Ramos (cell line): ENCODE measurements around the gene MAK.
"Not testable (repeated sequence)": the region's sequence is repeated elsewhere in the genome, so short reads cannot be mapped to it uniquely, and the experiment has no call there.

ENCODE experiments used
- in situ Hi-C: fragments of 300-500 bp; cut with MboI; formaldehyde crosslinking; loops from one replicate; pipeline ENCODE4 v1.14.3; 2022; ENCODE audit warnings: low sequenced_read_pairs; ENCODE audit not compliant: unreplicated experiment

Gene MAK

DNA sequence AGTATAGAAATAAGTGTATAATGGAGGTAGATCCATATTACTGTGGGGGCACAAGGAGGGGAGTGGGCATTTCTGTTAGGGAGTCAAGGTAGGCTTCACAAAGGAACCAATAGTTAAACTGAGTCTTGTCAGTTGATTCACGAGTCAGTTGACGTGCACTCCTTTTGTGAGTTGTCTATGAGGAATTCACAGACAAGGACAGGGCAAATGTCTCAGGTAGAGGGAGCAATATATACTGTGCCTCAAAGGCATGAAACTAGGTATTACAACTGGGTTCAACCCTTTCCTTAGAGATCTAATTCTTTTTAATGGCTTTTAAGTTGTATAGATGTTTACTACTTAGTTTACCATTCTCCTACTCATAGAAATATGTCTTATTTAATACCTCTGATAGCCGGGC lies 104.5 kb downstream of the MAK start:
- in situ Hi-C loops = no loop called here

DNA sequence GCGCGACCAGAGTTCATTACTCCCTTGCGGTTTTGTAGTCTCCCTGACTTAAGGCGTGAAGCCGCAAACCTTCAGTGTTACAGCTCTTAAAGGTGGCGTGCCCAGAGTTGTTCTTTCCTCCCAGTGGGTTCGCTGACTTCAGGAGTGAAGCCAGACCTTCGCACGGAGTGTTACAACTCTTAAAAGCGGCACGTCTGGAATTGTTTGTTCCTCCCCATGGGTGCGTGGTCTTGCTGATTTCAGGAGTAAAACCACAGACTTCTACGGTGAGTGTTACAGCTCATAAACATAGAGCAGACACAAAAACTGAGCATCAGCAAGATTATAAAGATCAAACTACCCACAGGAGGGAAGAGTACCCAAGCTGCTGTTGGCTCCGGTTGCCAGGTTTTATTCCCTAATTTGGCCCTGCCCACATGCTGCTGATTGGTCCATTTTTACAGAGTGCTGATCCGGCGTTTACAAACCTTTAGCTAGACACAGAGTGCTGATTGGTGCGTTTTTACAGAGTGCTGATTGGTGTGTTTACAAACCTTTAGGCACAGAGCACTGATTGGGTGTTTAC lies 105.1 kb downstream of the MAK start:
- in situ Hi-C loops = no loop called here

DNA sequence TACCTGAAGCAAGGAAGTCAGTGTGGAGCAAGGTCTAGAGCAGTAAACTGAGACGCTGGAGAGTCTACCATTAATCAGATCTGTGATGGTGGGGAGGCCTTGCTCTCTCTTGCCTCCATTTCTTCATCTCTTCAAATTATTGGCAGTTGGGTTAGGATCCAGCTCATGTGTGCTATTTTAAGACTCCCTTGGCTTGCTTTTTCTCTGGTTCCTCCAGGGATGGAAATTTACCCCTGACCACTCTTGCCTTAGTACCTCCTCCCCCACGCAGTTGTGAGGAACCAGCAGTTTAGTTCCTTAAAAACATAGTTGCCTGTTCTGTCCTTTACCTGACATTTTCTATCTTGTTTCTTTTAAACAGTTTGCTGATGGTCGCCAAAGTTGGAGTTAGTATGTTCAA lies 108.1 kb downstream of the MAK start:
- in situ Hi-C loops = no loop called here

DNA sequence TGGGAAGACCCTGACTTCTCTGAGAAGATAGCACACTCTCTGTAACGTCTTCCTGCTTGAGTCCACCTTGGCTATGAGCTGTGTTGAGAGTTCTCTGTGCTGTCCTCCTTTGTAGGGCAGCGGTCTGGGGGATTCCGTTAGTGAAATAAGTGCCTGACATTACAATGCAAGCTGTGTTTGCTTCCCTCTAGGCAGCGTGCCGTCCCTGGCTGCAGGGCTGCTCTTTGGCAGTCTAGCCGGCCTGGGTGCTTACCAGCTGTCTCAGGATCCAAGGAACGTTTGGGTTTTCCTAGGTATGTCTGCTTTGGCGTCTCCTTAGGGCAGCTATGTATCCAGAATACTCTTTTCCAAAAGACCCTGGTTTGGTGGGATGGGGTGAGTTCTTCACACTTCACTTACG lies 112.6 kb downstream of the MAK start:
- in situ Hi-C loops = no loop called here

DNA sequence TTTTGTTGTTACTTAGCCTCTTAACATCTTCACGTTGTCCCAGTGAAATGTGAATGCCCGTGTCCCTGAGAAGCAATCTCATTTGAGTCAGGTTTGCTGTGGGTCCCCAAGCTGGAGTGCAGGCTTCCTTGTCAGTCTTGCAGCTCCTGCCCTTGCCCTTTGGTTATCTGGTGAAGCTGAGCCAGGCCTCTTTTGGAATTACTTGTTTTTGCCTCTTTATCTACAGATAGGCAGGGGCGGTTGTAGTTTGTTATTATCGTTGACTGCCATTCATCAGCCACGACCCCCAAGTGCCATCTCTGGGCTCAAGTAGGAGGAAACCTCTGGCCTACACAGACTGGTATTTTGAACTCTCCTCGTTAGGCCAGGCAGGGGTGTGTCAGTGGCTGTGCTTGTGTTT lies 113.3 kb downstream of the MAK start:
- in situ Hi-C loops = no loop called here

DNA sequence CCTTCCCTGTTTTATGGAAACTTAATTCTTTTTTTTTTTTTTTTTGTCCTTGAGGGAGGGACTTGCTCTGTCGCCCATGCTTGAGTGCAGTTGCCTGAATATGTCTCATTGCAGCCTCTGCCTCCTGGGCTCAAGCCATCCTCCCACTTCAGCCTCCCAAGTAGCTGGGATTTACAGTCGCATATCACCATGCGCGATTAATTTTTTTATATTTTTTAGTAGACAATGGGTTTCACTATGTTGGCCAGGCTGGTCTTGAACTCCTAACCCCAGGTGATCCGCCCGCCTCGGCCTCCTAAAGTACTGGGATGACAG lies 114.8 kb downstream of the MAK start:
- in situ Hi-C loops = no loop called here

DNA sequence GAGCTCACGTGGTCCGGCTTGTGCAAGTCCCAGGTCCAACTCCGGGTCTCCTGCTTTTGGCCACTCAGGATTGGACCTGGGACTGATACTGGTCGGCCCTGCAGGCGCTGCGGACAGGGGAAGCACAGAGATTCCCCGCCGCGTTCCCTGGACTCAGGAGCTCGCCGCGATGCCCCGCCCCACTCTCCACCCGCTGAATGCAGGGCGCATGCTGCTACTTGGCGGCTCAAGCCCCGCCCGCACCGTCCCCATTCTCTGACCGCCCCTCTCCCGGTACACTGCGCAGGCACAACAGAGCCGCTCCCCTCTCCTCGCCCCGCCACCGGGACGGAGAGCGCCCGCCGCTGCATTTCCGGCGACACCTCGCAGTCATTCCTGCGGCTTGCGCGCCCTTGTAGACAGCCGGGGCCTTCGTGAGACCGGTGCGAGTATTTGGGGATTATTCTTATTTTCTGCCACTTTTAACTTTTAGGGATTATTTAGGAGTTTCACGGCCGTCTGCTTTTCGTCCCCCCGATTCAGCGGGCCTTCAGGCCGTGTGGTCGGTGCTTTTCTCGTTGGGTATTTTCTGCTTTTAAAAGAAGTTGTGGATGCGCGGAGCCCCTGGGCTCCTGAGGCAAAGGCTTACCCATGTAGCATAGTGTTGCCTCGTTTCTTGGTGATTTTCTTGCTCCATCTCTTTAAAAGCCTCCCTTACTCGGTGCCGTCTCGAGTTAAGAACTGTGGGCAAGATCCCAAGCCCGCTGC lies 115.3 kb downstream of the MAK start, which contains the start of gene TMEM14C:
TSS of gene TMEM14C (plus strand) at position 251 of the 747 bp plus-strand sequence. CDS start 1,544 bp downstream, outside the sequence.
- in situ Hi-C loops = no loop called here

DNA sequence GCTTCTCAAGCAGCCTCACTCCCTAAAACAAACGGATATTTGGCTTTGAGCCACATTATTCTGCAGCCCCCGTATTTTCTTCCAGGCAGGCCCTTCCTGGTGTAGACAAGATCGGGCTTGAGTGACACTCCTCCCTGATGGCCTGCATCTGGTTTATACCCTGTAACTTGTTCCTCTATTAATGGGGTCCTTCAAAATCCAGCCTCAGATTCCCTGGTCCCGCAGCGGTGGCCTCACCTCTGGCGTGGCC lies 115.8 kb downstream of the MAK start:
- in situ Hi-C loops = no loop called here

DNA sequence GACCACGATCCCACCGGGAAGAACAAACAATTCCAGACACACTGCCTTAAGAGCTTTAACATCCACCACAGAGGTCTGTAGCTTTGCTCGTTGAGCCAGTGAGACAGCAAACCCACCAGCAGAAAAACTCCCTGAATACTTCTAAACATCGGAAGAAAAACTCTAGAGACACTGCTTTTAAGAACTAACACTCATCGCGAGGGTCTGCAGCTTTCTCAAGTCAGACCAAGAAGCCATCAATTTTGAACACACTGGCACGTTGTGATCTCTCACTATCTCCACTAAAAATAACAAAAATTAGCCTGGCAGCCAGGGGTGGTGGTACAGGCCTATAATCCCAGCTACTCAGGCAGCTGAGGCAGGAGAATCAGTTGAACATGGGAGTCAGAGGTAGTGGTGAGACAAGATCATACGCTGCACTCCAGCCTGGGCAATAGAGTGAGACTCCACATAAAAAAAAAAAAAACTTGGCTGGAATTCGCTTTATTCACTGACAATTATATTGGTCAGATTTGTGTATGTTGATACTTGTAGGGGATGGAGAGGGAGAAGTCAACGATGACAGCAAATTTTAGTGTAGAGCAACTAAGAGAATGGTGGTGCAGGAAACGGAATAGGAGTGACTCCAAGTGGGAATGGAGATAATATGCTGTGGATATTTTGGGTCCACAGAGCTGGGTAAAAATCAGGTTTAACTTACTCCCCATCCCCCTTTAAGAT lies 116.3 kb downstream of the MAK start:
- in situ Hi-C loops = no loop called here

DNA sequence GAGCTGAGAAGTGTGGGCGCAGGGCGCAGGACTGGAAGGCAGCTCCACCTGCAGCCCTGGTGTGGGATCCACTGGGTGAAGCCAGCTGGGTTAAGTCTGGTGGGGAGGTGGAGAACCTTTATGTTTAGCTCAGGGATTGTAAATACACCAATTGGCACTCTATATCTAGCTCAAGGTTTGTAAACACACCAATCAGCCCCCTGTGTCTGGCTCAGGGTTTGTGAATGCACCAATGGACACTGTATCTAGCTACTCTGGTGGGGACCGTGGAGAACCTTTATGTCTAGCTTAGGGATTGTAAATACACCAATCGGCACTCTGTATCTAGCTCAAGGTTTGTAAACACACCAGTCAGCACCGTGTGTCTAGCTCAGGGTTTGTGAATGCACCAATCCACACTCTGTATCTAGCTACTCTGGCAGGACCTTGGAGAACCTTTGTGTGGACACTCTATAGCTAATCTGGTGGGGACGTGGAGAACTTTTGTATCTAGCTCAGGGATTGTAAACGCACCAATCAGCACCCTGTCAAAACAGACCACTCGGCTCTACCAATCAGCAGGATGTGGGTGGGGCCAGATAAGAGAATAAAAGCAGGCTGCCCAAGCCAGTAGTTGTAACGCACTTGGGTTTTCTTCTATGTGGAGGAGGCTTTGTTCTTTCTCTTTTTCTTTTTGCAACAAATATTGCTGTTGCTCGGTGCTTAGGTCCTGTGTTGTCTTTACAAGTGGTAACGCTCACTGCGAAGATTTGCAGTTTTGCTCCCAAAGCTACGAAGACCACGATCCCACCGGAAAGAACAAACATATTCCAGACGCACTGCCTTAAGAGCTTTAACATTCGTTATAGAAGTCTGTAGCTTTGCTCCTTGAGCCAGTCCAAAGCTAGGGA lies 117.1 kb downstream of the MAK start:
- in situ Hi-C loops = not testable (repeated sequence)

DNA sequence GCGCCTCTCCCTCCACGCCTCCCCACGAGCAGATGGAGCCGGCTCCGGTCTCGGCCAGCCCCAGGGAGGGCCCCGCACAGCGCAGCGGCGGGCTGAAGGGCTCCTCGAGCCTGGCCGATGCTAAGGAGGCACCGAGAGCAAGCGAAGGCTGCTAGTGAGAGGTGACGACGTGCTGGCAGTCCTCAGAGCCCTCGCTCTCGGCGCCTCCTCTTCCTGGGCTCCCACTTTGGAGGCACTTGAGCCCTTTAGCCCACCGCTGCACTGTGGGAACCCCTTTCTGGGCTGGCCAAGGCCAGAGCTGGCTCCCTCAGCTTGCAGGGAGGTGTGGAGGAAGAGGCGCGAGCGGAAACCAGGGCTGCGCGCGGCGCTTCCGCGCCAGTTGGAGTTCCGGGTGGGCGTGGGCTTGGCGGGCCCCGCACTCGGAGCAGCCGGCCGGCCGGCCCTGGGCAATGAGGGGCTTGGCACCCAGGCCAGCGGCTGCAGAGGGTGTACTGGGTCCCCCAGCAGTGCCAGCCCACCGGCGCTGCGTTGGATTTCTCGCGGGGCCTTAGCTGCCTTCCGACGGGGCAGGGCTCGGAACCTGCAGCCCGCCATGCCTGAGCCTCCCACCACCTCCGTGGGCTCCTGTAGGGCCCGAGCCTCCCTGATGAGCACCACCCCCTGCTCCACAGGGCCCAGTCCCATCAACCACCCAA lies 117.9 kb downstream of the MAK start:
- in situ Hi-C loops = no loop called here

DNA sequence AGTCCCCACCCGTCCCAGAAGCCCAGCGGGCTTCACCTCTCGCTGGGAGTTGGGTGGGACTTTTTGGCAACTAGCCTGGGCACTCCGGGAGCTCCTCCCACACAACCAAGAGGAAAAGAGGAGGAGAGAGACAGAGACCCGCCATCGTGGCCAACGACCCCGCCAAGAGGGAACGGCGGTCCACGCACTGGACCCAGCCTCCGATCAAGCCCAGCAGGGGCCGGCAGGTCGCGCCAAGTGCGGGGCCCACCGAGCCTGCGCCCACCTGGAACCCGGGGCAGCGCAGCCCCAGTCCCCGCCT lies 118.4 kb downstream of the MAK start:
- in situ Hi-C loops = no loop called here

DNA sequence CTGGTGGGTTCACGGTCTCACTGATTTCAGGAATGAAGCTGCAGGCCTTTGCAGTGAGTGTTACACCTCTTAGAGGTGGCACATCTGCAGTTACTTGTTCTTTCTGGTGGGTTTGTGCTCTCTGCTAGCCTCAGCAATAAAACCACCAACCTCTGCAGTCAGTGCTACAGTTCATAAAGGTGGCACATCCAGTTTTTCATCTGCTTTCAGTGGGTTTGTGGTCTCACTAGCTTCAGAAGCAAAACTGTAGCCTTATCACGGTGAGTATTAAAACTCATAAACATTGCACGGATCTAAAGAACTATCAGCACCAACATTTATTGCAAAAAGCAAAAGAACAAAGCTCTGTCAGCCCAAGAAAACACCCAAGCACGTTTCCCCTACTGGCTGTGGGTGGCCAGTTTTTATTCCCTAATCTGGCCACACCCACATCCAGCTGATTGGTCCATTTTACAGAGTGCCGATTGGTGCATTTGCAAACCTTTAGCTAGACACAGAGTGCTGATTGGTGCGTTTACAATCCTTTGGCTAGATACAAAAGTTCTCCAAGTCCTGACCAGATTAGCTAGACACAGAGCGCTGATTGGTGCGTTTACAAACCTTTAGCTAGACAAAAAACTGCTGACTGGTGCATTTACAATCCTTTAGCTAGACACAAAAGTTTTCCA lies 118.9 kb downstream of the MAK start:
- in situ Hi-C loops = no loop called here

DNA sequence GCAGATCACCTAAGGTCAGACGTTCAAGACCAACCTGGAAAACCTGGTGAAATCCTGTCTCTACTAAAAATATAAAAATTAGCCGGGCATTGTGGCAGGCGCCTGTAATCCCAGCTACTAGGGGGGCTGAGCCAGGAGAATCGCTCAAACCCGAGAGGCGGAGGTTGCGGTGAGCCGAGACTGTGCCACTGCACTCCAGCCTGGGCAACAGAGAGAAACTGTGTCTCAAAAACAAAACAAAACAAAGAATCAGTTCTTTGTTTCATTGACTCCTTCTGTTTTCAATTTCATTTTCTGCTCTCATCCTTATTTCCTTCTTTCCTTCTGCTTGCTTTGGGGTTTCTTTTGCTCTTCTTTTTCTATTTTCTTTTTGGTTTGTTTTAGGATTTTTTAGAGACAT lies 124.4 kb downstream of the MAK start:
- in situ Hi-C loops = no loop called here
